Heart left ventricle (tissue), 16 donors: ENCODE measurements around the gene TLE2. TPM values are rescaled to one million over a fixed set of nuclear protein-coding genes. Genes with fewer than 3 reads are reported as not detected.
"Not testable (repeated sequence)": the region's sequence is repeated elsewhere in the genome, so short reads cannot be mapped to it uniquely, and the experiment has no call there.

Experiments used
- ATAC-seq, 4 donors: fragments of 200-7000 bp; cut with Tn5 transposase; one replicate each; pipeline ENCODE4 v1.9.1; 2020 to 2022; ENCODE audit warnings: moderate library complexity in 4 of 4, mild to moderate bottlenecking in 3 of 4, moderate number of reproducible peaks in 1 of 4
- DNase-seq, 5 donors: peaks; one replicate each; pipeline ENCODE4 v3.0.0-alpha.2; 2020
- H3K27ac ChIP-seq, 12 donors: fragments of 200-600 bp; sonication (generic) in 4 of 12; one replicate each; pipeline versions ENCODE4 v1.5.0 to v1.8.0; 2016 to 2022; ENCODE audit warnings: mild to moderate bottlenecking in 2 of 12
- H3K27me3 ChIP-seq, 9 donors: fragments of 200-600 bp; sonication (generic) in 2 of 9; one replicate each; pipeline versions ENCODE4 v1.5.1 to v1.8.0; 2016 to 2022; ENCODE audit warnings: mild to moderate bottlenecking in 3 of 9
- H3K36me3 ChIP-seq, 9 donors: fragments of 200-600 bp; sonication (generic) in 2 of 9; one replicate each; pipeline versions ENCODE4 v1.5.0 to v1.8.0; 2018 to 2022; ENCODE audit warnings: mild to moderate bottlenecking in 2 of 9
- H3K4me1 ChIP-seq, 12 donors: fragments of 200-600 bp; sonication (generic) in 4 of 12; one replicate each; pipeline versions ENCODE4 v1.5.0 to v1.8.0; 2016 to 2022; ENCODE audit warnings: mild to moderate bottlenecking in 3 of 12
- H3K4me3 ChIP-seq, 12 donors: fragments of 200-600 bp; sonication (generic) in 4 of 12; one replicate each; pipeline versions ENCODE4 v1.5.0 to v1.8.0; 2017 to 2022; ENCODE audit warnings: mild to moderate bottlenecking in 9 of 12, moderate library complexity in 4 of 12
- H3K9me3 ChIP-seq, 12 donors: fragments of 200-600 bp; sonication (generic) in 4 of 12; one replicate each; pipeline versions ENCODE4 v1.5.0 to v1.8.0; 2016 to 2022; ENCODE audit warnings: mild to moderate bottlenecking in 1 of 12
- POLR2A ChIP-seq, 2 donors: fragments of 450-650 bp; IDR thresholded peaks; one replicate each; pipeline ENCODE4 v1.6.1; 2017; ENCODE audit warnings: antibody characterized with exemption in 2 of 2, mild to moderate bottlenecking in 2 of 2, moderate library complexity in 2 of 2
- WGBS, 4 donors: extraction: QIAGEN DNeasy Blood & Tissue Kit in 2 of 4; methylation state at CpG; one replicate each; pipeline versions ENCODE4 v1.1.5 to v1.1.7; 2013 to 2018; 5-methylcytosine and 5-hydroxymethylcytosine counted together
- intact Hi-C, 10 donors: fragments of 100-400 bp; cut with DNase I; formaldehyde crosslinking; loops; one replicate each; pipeline versions ENCODE4 v1.11.1 to v1.14.2; 2022
- polyA plus RNA-seq, 2 donors: library from polyadenylated mRNA; stranded (reverse); fragments of 200-250 nt; gene quantifications; one replicate each; pipeline ENCODE4 v1.2.3, GENCODE V29; 2013
- total RNA-seq, 9 donors: library from RNA; depleted of rRNA in 2 of 9; stranded (reverse); fragments of >200 nt in 2 of 9; fragmentation: NEBNext Ultra II Directional in 3 of 9; extraction: Animal tissue kit (Norgen Biotek cat#: 25700) in 3 of 9; gene quantifications; one replicate each; pipeline versions ENCODE4 v1.1.0 to v1.2.4, GENCODE V29; 2016 to 2023
- TF ChIP-seq, protein P1 (sequence below), 12 donors: fragments of 200-600 bp; sonication (generic) in 4 of 12; IDR thresholded peaks; one replicate each; pipeline versions ENCODE4 v1.5.0 to v1.8.0; 2018 to 2022; ENCODE audit warnings: antibody characterized with exemption in 12 of 12, mild to moderate bottlenecking in 5 of 12
- donor health status: ischemic (EF 13 %, LVEDD 7.1; RV severe dilation, severe dysfunction).
- donor health status: healthy with polysubstance abuse.
- donor health status: DM: no; HTN: yes; CAD: no.
- donor health status: DM: no; HTN: no; CAD: no.
- donor health status: ischemic (EF 25% LVEDD 6.9; RV normal size, moderate dysfunction).
- donor health status: ischemic (EF 25% LVEDD 5.7; RV mildly dilated, moderate dysfunction).
- donor health status: healthy.
- donor health status: DM: yes; HTN: yes; CAD: no.
- donor health status: ischemic (EF 35%, LVEDD 5.7; RV mildly dilated, moderate dysfunction).
- donor health status: nonischemic (EF 11% LVEDD 7.7; RV severe dilation, severe dysfunction).
- donor health status: DM: yes; HTN: yes; CAD: no.
- donor health status: PGD.
- donor health status: ischemic (EF 29% LVEDD 5.4; RV normal size, mild dysfunction).
- donor health status: nonischemic (EF 23%, LVEDD 6.1; RV moderate dilation, normal function).

Gene TLE2
- total and polyA plus RNA-seq, 11 donors = 34.6 to 75.1 (median 40.5) TPM

DNA sequence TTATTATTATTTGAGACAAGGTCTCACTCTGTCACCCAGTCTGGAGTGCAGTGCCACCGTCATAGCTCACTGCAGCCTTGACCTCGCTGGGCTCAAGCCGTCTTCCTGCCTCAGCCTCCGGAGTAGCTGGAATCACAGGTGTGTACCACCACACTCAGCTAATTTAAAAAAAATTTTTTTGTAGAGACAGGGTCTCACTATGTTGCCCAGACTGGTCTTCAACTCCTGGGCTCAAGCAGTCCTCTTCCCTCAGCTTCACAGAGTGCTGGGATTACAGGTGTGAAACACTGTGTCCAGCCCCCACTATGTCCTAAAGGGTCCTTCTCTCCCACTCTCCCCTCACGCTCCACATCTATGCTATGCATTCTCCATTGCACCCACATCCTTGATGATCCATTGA is 9.1 kb upstream of the TLE2 start:
- 73 to 87% (median 82%) methylated on average over 5 of the region's 5 CpGs for WGBS, 4 donors

DNA sequence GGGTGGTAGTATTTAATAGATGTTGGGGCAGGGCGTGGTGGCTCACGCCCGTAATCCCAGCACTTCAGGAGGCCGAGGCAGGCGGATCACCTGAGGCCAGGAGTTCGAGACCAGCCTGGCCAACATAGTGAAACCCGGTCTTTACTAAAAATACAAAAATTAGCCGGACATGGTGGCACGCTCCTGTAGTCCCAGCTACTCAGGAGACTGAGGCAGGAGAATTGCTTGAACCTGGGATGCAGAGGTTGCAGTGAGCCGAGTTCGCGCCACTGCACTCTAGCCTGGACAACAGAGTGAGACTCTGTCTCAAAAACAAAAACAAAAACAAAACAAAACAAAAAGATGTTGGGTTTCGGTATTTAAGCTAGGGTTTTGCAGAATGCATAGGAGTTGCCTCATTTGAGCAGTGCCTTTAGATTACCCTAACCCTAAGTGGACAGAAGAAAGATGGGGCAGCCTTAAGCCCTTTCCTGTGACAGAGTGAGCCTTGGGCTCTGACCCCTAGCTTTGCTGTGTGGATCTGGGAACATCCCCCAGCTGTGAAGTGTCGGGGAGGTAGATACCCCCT is 8.0 kb upstream of the TLE2 start:
- not testable (repeated sequence) for ATAC-seq, H3K36me3 ChIP-seq, H3K27me3 ChIP-seq, H3K9me3 ChIP-seq, DNase-seq
- Histone ChIP-seq H3K4me1 (peaks cover 0 to 28% (median 19%) of the 10 kb centered on the region in 12 donors), H3K4me3 (peak overlapping the region in 7 of 12 donors; percentile 56 to 72 (median 61)), H3K27ac (peak overlapping the region in 11 of 12 donors; percentile 90 to 98 (median 95))
- WGBS, 4 donors = 72 to 75% (median 74%) methylated on average over 14 of the region's 14 CpGs
- intact Hi-C loops = loop anchor here in 3 of 10 donors (2.0 to 10.0 kb wide), 4 partner anchors 24 to 60 kb away; partner anchors contain the start of gene TLE6 (in 2 of the 3)

More for the DNA sequence above, 9.1 kb upstream of the TLE2 start:
- Histone ChIP-seq H3K9me3 (no peaks in the 10 kb centered on the region), H3K27ac (no peak overlapping the region), H3K4me3 (no peak overlapping the region), H3K27me3 (peaks cover 0 to 3% (median 0%) of the 10 kb centered on the region in 9 donors), H3K36me3 (no peaks in the 10 kb centered on the region), H3K4me1 (peaks cover 0 to 34% (median 20%) of the 10 kb centered on the region in 12 donors)
- intact Hi-C loops = loop anchor here in 2 of 10 donors (5.0 to 10.0 kb wide), 2 partner anchors 53 to 61 kb away; partner anchors contain the start of gene TLE6 (in 1 of the 2)
- TF ChIP-seq, protein P1, sequence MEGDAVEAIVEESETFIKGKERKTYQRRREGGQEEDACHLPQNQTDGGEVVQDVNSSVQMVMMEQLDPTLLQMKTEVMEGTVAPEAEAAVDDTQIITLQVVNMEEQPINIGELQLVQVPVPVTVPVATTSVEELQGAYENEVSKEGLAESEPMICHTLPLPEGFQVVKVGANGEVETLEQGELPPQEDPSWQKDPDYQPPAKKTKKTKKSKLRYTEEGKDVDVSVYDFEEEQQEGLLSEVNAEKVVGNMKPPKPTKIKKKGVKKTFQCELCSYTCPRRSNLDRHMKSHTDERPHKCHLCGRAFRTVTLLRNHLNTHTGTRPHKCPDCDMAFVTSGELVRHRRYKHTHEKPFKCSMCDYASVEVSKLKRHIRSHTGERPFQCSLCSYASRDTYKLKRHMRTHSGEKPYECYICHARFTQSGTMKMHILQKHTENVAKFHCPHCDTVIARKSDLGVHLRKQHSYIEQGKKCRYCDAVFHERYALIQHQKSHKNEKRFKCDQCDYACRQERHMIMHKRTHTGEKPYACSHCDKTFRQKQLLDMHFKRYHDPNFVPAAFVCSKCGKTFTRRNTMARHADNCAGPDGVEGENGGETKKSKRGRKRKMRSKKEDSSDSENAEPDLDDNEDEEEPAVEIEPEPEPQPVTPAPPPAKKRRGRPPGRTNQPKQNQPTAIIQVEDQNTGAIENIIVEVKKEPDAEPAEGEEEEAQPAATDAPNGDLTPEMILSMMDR (IDR thresholded peaks at IDR 0.05) = no peak
- TF ChIP-seq POLR2A (IDR thresholded peaks at IDR 0.05) = no peak
- no peak for DNase-seq
- ATAC-seq = no peak

DNA sequence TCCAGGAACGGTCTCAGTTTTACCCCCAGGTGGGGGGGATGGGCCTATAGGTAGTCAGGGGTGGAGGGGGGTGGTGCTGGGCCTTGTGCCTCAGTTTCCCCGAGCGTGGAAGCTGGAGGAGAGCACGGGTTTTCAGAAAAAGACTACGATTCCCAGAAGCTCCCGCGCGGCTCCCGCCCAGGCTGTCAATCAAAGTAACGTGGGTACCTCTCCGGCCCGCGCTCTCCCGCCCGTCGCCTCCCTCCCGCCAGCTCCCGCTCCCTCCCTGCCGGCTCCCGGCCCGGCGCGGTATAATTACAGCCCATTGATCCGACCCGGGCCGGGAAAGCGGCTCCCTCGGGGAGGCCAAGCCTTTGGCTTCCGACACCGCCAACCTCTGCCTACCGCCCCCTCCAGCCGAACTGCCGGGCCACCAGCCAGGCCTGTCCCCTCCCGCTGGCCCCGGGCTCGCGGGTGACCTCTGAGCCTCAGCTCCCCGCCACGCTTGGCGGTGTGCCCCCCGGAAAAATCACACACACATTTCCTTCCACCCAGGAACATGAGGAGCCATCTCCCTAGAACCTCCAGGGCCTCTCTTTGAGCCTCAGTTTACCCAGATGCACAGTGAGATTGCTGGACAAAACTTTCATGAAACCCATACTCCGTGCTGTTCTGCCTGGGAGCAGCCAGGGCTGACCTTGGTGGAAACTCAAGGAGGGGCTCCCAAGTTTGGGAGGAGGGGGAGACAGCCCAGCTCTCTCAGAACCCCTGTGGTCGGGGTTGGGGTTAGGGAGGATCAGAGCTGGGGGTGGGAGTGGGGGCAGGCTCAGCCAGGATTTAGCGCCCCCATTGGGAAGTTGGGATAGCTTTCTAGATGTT is 7.3 kb upstream of the TLE2 start:
- Histone ChIP-seq H3K4me1 (peaks cover 0 to 26% (median 19%) of the 10 kb centered on the region in 12 donors), H3K36me3 (no peaks in the 10 kb centered on the region), H3K9me3 (no peaks in the 10 kb centered on the region), H3K27ac (peak overlapping the region; percentile 90 to 98 (median 95)), H3K4me3 (peak overlapping the region; percentile 31 to 72 (median 59)), H3K27me3 (no peaks in the 10 kb centered on the region)
- peak in 1 of 2 donors; percentile 50 for TF ChIP-seq POLR2A (IDR thresholded peaks at IDR 0.05)
- TF ChIP-seq, protein P1 (IDR thresholded peaks at IDR 0.05) = peak in 5 of 12 donors; percentile 15 to 32 (median 22)
- WGBS, 4 donors = 1 to 3% (median 2%) methylated on average over 22 to 44 of the region's 44 CpGs
- DNase-seq (peak; percentile 95 to 96 (median 96)), ATAC-seq (peak; percentile 83 to 92 (median 90))
- intact Hi-C loops = loop anchor here in 3 of 10 donors (2.0 to 10.0 kb wide), 4 partner anchors 24 to 60 kb away; partner anchors contain the start of gene TLE6 (in 2 of the 3)

DNA sequence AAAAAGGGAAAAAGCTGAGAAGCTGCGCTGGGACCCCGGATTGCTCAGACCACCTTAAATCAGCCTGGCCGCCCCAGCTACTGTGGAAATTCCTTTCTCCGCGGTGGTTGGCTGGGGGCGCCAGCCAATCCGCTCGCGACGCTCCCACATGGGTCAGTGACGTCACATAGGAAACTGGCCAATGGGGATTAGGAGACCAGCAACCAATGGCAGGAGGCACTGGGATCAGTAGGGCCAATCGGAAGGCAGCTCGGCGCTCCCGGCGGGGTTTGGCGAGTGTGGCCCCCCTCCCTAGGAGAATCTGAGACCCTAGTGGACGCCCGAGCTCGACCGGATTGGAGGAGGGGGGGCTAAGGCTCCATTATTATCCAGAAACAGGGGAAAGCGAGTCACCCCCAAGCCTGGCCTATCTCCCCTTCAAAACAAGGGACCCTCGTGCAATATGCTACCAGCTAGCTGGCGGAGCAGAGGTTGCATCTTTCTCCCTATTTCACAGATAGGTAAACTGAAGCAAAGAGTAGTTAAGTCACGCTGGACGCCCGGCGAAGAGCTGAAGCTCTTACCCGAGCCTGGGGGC is 6.5 kb upstream of the TLE2 start:
- Histone ChIP-seq H3K4me3 (peak overlapping the region; percentile 31 to 72 (median 59)), H3K27ac (peak overlapping the region; percentile 90 to 98 (median 95)), H3K27me3 (no peaks in the 10 kb centered on the region), H3K9me3 (no peaks in the 10 kb centered on the region), H3K36me3 (no peaks in the 10 kb centered on the region), H3K4me1 (peaks cover 0 to 26% (median 19%) of the 10 kb centered on the region in 12 donors)
- DNase-seq = peak; percentile 98 to 100 (median 99)
- WGBS, 4 donors = 0 to 1% (median 0%) methylated on average over 23 to 29 of the region's 29 CpGs
- intact Hi-C loops = loop anchor here in 4 of 10 donors (2.0 to 10.0 kb wide), 6 partner anchors 25 to 59 kb away; partner anchors contain the start of genes TLE6 (in 2 of the 4) and TLE5 (in 1 of the 4)
- peak; percentile 41 to 80 for TF ChIP-seq POLR2A (IDR thresholded peaks at IDR 0.05)
- TF ChIP-seq, protein P1 (IDR thresholded peaks at IDR 0.05) = peak in 3 of 12 donors; percentile 2 to 18 (median 15)
- peak; percentile 95 to 99 (median 96) for ATAC-seq
